HCT116 (cell line): ENCODE data around the gene MAP2K3.
"Not testable (repeated sequence)": the region's sequence is repeated elsewhere in the genome, so short reads cannot be mapped to it uniquely, and the experiment has no call there.

Experiments used
- CTCF ChIP-seq, 3 experiments: fragments of 200-600 bp in 1 of 3; sonication (generic) in 1 of 3; IDR thresholded peaks in 2 of 3; conservative IDR thresholded peaks in 1 of 3; 2 replicates each; pipeline ENCODE4 v1.5.1; 2012 to 2017; ENCODE audit warnings: low read depth in 2 of 3, low read length in 2 of 3, antibody characterized with exemption in 1 of 3, borderline replicate concordance in 1 of 3, control low read depth in 1 of 3, mild to moderate bottlenecking in 1 of 3, mixed read lengths in 1 of 3, mixed run types in 1 of 3, moderate library complexity in 1 of 3; ENCODE audit not compliant: insufficient read depth in 1 of 3
- EZH2 ChIP-seq: fragments of 200-600 bp; sonication (generic); IDR thresholded peaks from 2 replicates; pipeline ENCODE4 v1.6.1; 2017; ENCODE audit warnings: antibody characterized with exemption, mixed run types
- JUND ChIP-seq: IDR thresholded peaks from 2 replicates; pipeline ENCODE4 v1.6.1; 2012
- POLR2A ChIP-seq: IDR thresholded peaks from 2 replicates; pipeline ENCODE4 v1.7.0; 2011; ENCODE audit warnings: borderline replicate concordance; ENCODE audit not compliant: insufficient read depth, insufficient read length; ENCODE audit errors: extremely low read depth
- SIN3A ChIP-seq: IDR thresholded peaks from 2 replicates; pipeline ENCODE4 v1.6.1; 2012; ENCODE audit warnings: low read depth

GRCh38 chr17:21306611-21307272, 22.2 kb downstream of the MAP2K3 start:
- not testable (repeated sequence) for TF ChIP-seq CTCF (IDR thresholded peaks at IDR 0.05 in 2 of 3, conservative IDR thresholded peaks at IDR 0.05 in 1 of 3; ENCODE audit: borderline replicate concordance in 1 of 3, insufficient read depth in 1 of 3, low read depth in 2 of 3, low read length in 2 of 3); POLR2A; EZH2; JUND; SIN3A
